ENCODE measurements around the gene RBM38. TPM values are rescaled to one million over a fixed set of nuclear protein-coding genes. Genes with fewer than 3 reads are reported as not detected.

The RBM38 gene
- total and polyA plus RNA-seq, 2 of the 4 experiments (the other 2 are of a cell fraction), result 5.2 to 11.9 TPM

DNA sequence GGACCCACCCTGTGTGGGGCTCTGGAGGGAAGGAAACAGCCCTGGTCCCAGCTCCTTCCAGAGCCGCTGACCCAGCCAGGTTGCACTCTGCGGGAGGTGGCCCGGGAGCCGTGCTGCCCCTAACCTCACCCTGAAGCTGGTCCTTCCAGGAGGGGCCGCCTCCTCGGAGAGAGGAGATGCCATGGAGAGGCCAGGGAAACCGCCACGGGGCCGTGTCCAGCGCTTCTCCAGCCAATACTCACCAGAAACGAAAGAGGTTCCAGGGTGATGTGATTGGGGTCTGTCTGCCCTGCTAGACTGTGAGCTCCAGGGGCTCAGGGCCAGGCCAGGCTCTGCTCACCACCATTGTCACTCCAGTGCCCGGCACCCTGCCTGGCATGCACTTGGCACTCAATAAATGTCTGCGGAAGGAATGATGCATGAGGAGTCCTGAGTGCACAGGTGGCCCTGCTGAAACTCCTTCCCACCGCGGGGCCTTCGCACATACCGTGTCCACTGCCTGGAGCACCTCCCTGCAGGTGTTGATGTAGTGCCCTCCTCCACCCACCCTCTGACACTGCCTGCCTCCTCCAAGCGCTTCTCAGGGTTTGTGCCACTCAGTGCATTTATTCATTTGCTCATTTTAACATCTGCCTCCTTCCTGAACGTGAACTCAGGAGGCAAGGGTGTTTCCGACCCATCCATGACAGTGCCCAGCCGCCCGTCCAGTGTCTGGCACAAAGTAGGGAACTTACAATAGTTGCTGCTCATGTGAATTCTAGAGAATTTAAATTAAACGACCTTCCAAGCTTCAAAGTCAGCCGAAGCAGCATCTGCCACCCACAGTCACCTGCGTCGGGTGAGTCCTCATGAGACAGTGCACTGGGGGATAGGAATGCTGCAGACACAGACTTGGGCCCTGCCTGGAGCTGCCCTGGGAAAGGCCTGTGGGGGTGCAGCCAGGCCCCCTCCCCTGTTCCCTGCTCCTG is 30.3 kb downstream of the RBM38 start (continued):
- no peak for TF ChIP-seq MAZ (IDR thresholded peaks at IDR 0.05; ENCODE audit: borderline replicate concordance, low read depth, low read length)

DNA sequence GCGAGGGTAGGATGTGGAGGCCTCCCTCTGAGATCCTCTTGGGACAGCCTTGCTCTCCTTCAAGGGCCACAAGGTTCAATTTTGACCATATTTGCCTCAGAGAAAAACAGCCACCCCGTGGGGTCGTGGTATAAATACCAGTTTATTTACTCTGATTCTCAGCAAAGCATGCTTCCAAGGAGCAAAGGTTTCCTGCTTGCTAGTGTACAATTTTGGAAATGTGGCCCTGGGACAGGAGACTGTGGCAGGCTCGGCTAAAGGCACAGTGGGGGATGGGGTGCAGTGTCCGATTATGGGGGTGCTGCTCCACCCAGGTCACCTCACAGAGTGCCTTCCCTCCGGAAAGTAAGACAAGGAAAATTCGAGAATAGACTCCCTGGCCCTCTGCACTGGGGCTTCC is 31.1 kb downstream of the RBM38 start:
- H3K18ac ChIP-seq (ENCODE audit: low read depth, low read length), result no peak overlapping the region
- no peak overlapping the region for H3K23ac ChIP-seq (ENCODE audit: low read depth, low read length)
- dilution Hi-C loops (cut with HindIII; ENCODE audit: low sequenced_read_pairs, unreplicated experiment), result no loop called here
- no peaks in the 10 kb centered on the region for H4K20me1 ChIP-seq (ENCODE audit: insufficient read depth, low read length)
- intact Hi-C loops (cut with micrococcal nuclease), result no loop called here
- in situ Hi-C loops (cut with MboI; ENCODE audit: low sequenced_read_pairs), result no loop called here
- H4K8ac ChIP-seq (ENCODE audit: low read depth in 2 of 2, low read length in 2 of 2), result no peak overlapping the region
- no peak overlapping the region for H2AK9ac ChIP-seq (replicated peaks; ENCODE audit: low read depth, low read length, poor library complexity)
- H3K79me1 ChIP-seq (ENCODE audit: low read depth in 1 of 2, low read length in 2 of 2), result no peaks in the 10 kb centered on the region
- H3K4me2 ChIP-seq (ENCODE audit: low read depth, low read length), result no peak overlapping the region
- H3K9me3 ChIP-seq (ENCODE audit: control insufficient read depth, insufficient read depth, low read length), result no peaks in the 10 kb centered on the region
- 66% methylated on average over 3 of the region's 7 CpGs; no CpG with 5 or more reads in 1 of the 2 experiments for WGBS, 2 experiments (ENCODE audit: extremely low coverage in 2 of 2, insufficient read length in 1 of 2)
- BruUV-seq (replicated peaks), result no TSS peak
- H2BK20ac ChIP-seq (ENCODE audit: low read depth, low read length), result no peak overlapping the region
- H2BK15ac ChIP-seq (ENCODE audit: low read depth, low read length), result no peak overlapping the region
- H3K9me1 ChIP-seq (ENCODE audit: insufficient read depth, low read length), result no peaks in the 10 kb centered on the region
- H3K27me3 ChIP-seq (ENCODE audit: control insufficient read depth, insufficient read depth, low read length), result peaks cover 21% of the 10 kb centered on the region; the same call in 1 of the 2 replicates
- no peak overlapping the region for H3K56ac ChIP-seq (ENCODE audit: extremely low read depth, insufficient read depth, low read length)
- H2BK5ac ChIP-seq (ENCODE audit: low read depth, low read length, poor library complexity, severe bottlenecking), result no peak overlapping the region
- H2AFZ ChIP-seq (replicated peaks; ENCODE audit: low read length, poor library complexity), result no peak overlapping the region
- no peak overlapping the region for H2AK5ac ChIP-seq (ENCODE audit: low read depth, low read length)
- H3K14ac ChIP-seq (replicated peaks; ENCODE audit: low read depth, low read length), result no peak overlapping the region
- no peak overlapping the region for H3K27ac ChIP-seq (ENCODE audit: insufficient read depth, low read length)
- DNase-seq (no peak), ATAC-seq (ENCODE audit: low read depth) (no peak)
- no peaks in the 10 kb centered on the region for H3K36me3 ChIP-seq (ENCODE audit: control insufficient read depth, insufficient read depth, low read length)
- ChIA-PET CTCF (no interaction called here), POLR2A (ENCODE audit: unreplicated experiment) (no interaction called here)
- H4K91ac ChIP-seq (ENCODE audit: insufficient read depth, low read depth, low read length), result no peak overlapping the region
- H3K4ac ChIP-seq (ENCODE audit: low read depth, low read length), result no peak overlapping the region
- H3K4me3 ChIP-seq (ENCODE audit: insufficient read depth, low read depth, low read length), result no peak overlapping the region
- H4K5ac ChIP-seq (ENCODE audit: low read depth, low read length), result no peak overlapping the region
- no peak overlapping the region for H2BK120ac ChIP-seq (ENCODE audit: low read depth, low read length)
- H3K4me1 ChIP-seq (ENCODE audit: control insufficient read depth, insufficient read depth, low read length), result no peaks in the 10 kb centered on the region
- no peak overlapping the region for H3K9ac ChIP-seq (ENCODE audit: low read depth, low read length)
- no peak for TF ChIP-seq MXI1 (IDR thresholded peaks at IDR 0.05; ENCODE audit: borderline replicate concordance, low read depth, low read length)
- no peak for TF ChIP-seq BHLHE40 (IDR thresholded peaks at IDR 0.05; ENCODE audit: low read depth, low read length)
- TF ChIP-seq FOS (IDR thresholded peaks at IDR 0.05; ENCODE audit: low read depth, low read length), result no peak
- no peak for TF ChIP-seq RAD21 (IDR thresholded peaks at IDR 0.05; ENCODE audit: low read length)
- no peak for TF ChIP-seq MAZ (IDR thresholded peaks at IDR 0.05; ENCODE audit: borderline replicate concordance, low read depth, low read length)
- no peak for TF ChIP-seq NFE2L2 (IDR thresholded peaks at IDR 0.05; ENCODE audit: low read depth, low read length)
- TF ChIP-seq SMC3 (IDR thresholded peaks at IDR 0.05; ENCODE audit: low read depth, low read length), result no peak
- no peak for TF ChIP-seq POLR2A (IDR thresholded peaks at IDR 0.05; ENCODE audit: low read depth, low read length)
- no peak for TF ChIP-seq RCOR1 (IDR thresholded peaks at IDR 0.05; ENCODE audit: insufficient replicate concordance, low read length)
- no peak for TF ChIP-seq CEBPB (IDR thresholded peaks at IDR 0.05; ENCODE audit: low read depth, low read length)
- TF ChIP-seq, protein P1, sequence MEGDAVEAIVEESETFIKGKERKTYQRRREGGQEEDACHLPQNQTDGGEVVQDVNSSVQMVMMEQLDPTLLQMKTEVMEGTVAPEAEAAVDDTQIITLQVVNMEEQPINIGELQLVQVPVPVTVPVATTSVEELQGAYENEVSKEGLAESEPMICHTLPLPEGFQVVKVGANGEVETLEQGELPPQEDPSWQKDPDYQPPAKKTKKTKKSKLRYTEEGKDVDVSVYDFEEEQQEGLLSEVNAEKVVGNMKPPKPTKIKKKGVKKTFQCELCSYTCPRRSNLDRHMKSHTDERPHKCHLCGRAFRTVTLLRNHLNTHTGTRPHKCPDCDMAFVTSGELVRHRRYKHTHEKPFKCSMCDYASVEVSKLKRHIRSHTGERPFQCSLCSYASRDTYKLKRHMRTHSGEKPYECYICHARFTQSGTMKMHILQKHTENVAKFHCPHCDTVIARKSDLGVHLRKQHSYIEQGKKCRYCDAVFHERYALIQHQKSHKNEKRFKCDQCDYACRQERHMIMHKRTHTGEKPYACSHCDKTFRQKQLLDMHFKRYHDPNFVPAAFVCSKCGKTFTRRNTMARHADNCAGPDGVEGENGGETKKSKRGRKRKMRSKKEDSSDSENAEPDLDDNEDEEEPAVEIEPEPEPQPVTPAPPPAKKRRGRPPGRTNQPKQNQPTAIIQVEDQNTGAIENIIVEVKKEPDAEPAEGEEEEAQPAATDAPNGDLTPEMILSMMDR (conservative IDR thresholded peaks at IDR 0.05; ENCODE audit: low read depth, low read length), result no peak
- no peak for TF ChIP-seq CHD1 (IDR thresholded peaks at IDR 0.05; ENCODE audit: low read depth, low read length)
- TF ChIP-seq, protein P2, sequence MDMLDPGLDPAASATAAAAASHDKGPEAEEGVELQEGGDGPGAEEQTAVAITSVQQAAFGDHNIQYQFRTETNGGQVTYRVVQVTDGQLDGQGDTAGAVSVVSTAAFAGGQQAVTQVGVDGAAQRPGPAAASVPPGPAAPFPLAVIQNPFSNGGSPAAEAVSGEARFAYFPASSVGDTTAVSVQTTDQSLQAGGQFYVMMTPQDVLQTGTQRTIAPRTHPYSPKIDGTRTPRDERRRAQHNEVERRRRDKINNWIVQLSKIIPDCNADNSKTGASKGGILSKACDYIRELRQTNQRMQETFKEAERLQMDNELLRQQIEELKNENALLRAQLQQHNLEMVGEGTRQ (IDR thresholded peaks at IDR 0.05; ENCODE audit: low read depth, low read length), result no peak

All from IMR-90 (cell line).